MCF 10A (cell line): ENCODE results near the gene RPS6KA2. TPM values are rescaled to one million over a fixed set of nuclear protein-coding genes. Genes with fewer than 3 reads are reported as not detected.

Source experiments
- BruUV-seq: library from RNA; stranded (reverse); fragments of 400-500 nt; replicated peaks from 2 replicates; lab custom pipeline; 2021; lab: Mats Ljungman, UMichigan
- CTCF ChIA-PET: fragments of 300-600 bp; sonication (Branson Sonifier 250); formaldehyde crosslinking; extraction: SDS; loops from one replicate; lab custom pipeline; 2021; ENCODE audit warnings: antibody characterized with exemption, inconsistent platforms; lab: Yijun Ruan, JAX
- POLR2A ChIA-PET: fragments of 300-600, 350-650 bp; sonication (Branson Sonifier 250); formaldehyde crosslinking; extraction: SDS; loops from one replicate; lab custom pipeline; 2020; ENCODE audit warnings: antibody characterized with exemption, inconsistent platforms; lab: Yijun Ruan, JAX
- DNase-seq: peaks from one replicate; pipeline ENCODE4 v3.0.0-alpha.2; 2018; ENCODE audit not compliant: unreplicated experiment
- H3K27ac Mint-ChIP-seq: one replicate; pipeline ENCODE4 v1.8.0; 2022; ENCODE audit warnings: mild to moderate bottlenecking, low read depth, mixed read lengths; ENCODE audit not compliant: unreplicated experiment
- H3K27me3 Mint-ChIP-seq: one replicate; pipeline ENCODE4 v1.8.0; 2022; ENCODE audit warnings: mixed read lengths; ENCODE audit not compliant: insufficient read depth, unreplicated experiment
- H3K36me3 Mint-ChIP-seq: one replicate; pipeline ENCODE4 v1.8.0; 2022; ENCODE audit warnings: mild to moderate bottlenecking, moderate library complexity, mixed read lengths; ENCODE audit not compliant: insufficient read depth, unreplicated experiment
- H3K4me1 Mint-ChIP-seq: one replicate; pipeline ENCODE4 v1.8.0; 2022; ENCODE audit warnings: mixed read lengths; ENCODE audit not compliant: insufficient read depth, unreplicated experiment
- H3K4me3 Mint-ChIP-seq: one replicate; pipeline ENCODE4 v1.8.0; 2022; ENCODE audit warnings: mild to moderate bottlenecking, moderate library complexity, mixed read lengths; ENCODE audit not compliant: unreplicated experiment
- H3K9me3 Mint-ChIP-seq: one replicate; pipeline ENCODE4 v1.8.0; 2022; ENCODE audit warnings: mixed read lengths; ENCODE audit not compliant: unreplicated experiment
- CTCF ChIP-seq: fragments of 200-600 bp; IDR thresholded peaks from one replicate; pipeline ENCODE4 v1.8.0; 2022; ENCODE audit warnings: antibody characterized with exemption, mild to moderate bottlenecking; ENCODE audit not compliant: unreplicated experiment
- intact Hi-C: fragments of 100-400 bp; cut with micrococcal nuclease; formaldehyde crosslinking; loops from 2 replicates; pipeline ENCODE4 v1.14.1; 2022
- total RNA-seq: library from RNA; stranded (reverse); gene quantifications from 2 replicates; pipeline ENCODE4 v1.2.3, GENCODE V29; 2022

The RPS6KA2 gene
- total RNA-seq, 1 experiment from 2014 or later, result 126 TPM

- intact Hi-C loops, result no loop called here
- BruUV-seq, result no TSS peak
- TF ChIP-seq CTCF, result no peak
- Mint-ChIP-seq H3K9me3 (no peaks in the 10 kb centered on the region), H3K27me3 (no peaks in the 10 kb centered on the region), H3K36me3 (peaks cover 74% of the 10 kb centered on the region), H3K27ac (no peak overlapping the region), H3K4me1 (no peaks in the 10 kb centered on the region), H3K4me3 (no peak overlapping the region)
- DNase-seq, result no peak
- ChIA-PET POLR2A (no interaction called here), CTCF (no interaction called here)
These were observed 204.7 kb downstream of the RPS6KA2 start for GRCh38 chr6:166422201-166422940.

- POLR2A ChIA-PET, result interaction anchor here (0.7 kb wide), 1 partner anchor 36 kb away, joined by 3 read pairs; no protein-coding TSS in a partner anchor
- H3K4me1 Mint-ChIP-seq, result no peaks in the 10 kb centered on the region
- TF ChIP-seq CTCF, result no peak
- no peaks in the 10 kb centered on the region for H3K27me3 Mint-ChIP-seq
- no peak overlapping the region for H3K27ac Mint-ChIP-seq
- DNase-seq, result peak; percentile 28
- H3K9me3 Mint-ChIP-seq, result peaks cover 13% of the 10 kb centered on the region
- CTCF ChIA-PET, result interaction anchor here (0.6 kb wide), 1 partner anchor 792 kb away, joined by 5 read pairs; no protein-coding TSS in a partner anchor
- intact Hi-C loops, result no loop called here
- no peak overlapping the region for H3K4me3 Mint-ChIP-seq
- H3K36me3 Mint-ChIP-seq, result peaks cover 93% of the 10 kb centered on the region
- no TSS peak for BruUV-seq
These were observed 206.7 kb downstream of the RPS6KA2 start for GRCh38 chr6:166420351-166420750.

- no TSS peak for BruUV-seq
- CTCF ChIA-PET, result no interaction called here
These were observed 207.3 kb downstream of the RPS6KA2 start for GRCh38 chr6:166419717-166420116.

GRCh38 chr6:166419286-166419685, 207.8 kb downstream of the RPS6KA2 start:
- Mint-ChIP-seq H3K27ac (no peak overlapping the region), H3K4me1 (no peaks in the 10 kb centered on the region), H3K36me3 (peaks cover 90% of the 10 kb centered on the region), H3K27me3 (no peaks in the 10 kb centered on the region), H3K9me3 (peaks cover 13% of the 10 kb centered on the region), H3K4me3 (no peak overlapping the region)
- ChIA-PET POLR2A (no interaction called here), CTCF (no interaction called here)
- TF ChIP-seq CTCF, result no peak
- no TSS peak for BruUV-seq
- intact Hi-C loops, result no loop called here
- DNase-seq, result peak; percentile 43

More at GRCh38 chr6:166419717-166420116, 207.3 kb downstream of the RPS6KA2 start:
- no peak overlapping the region for H3K4me3 Mint-ChIP-seq
- no peak for DNase-seq
- TF ChIP-seq CTCF, result no peak
- no peaks in the 10 kb centered on the region for H3K4me1 Mint-ChIP-seq
- intact Hi-C loops, result no loop called here
- H3K27me3 Mint-ChIP-seq, result no peaks in the 10 kb centered on the region
- no peak overlapping the region for H3K27ac Mint-ChIP-seq
- POLR2A ChIA-PET, result no interaction called here
- H3K36me3 Mint-ChIP-seq, result peaks cover 91% of the 10 kb centered on the region
- H3K9me3 Mint-ChIP-seq, result peaks cover 13% of the 10 kb centered on the region
